ENCODE data around the gene UQCC5. TPM values are rescaled to one million over a fixed set of nuclear protein-coding genes. Genes with fewer than 3 reads are reported as not detected.

UQCC5 gene
- total RNA-seq, 1 donor from 2014 or later, result 1.2 TPM

GRCh38 chr3:52494445-52494844, 42.0 kb upstream of the UQCC5 start:
- no peaks in the 10 kb centered on the region for H3K9me3 ChIP-seq
- TF ChIP-seq POLR2A (IDR thresholded peaks at IDR 0.05) (no peak), POLR2AphosphoS5 (IDR thresholded peaks at IDR 0.05; ENCODE audit: insufficient read depth in 1 of 2, low read depth in 1 of 2) (no peak)
- TF ChIP-seq, protein P1, sequence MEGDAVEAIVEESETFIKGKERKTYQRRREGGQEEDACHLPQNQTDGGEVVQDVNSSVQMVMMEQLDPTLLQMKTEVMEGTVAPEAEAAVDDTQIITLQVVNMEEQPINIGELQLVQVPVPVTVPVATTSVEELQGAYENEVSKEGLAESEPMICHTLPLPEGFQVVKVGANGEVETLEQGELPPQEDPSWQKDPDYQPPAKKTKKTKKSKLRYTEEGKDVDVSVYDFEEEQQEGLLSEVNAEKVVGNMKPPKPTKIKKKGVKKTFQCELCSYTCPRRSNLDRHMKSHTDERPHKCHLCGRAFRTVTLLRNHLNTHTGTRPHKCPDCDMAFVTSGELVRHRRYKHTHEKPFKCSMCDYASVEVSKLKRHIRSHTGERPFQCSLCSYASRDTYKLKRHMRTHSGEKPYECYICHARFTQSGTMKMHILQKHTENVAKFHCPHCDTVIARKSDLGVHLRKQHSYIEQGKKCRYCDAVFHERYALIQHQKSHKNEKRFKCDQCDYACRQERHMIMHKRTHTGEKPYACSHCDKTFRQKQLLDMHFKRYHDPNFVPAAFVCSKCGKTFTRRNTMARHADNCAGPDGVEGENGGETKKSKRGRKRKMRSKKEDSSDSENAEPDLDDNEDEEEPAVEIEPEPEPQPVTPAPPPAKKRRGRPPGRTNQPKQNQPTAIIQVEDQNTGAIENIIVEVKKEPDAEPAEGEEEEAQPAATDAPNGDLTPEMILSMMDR (IDR thresholded peaks at IDR 0.05), result no peak
- peaks cover 0 to 39% of the 10 kb centered on the region in 2 donors for H3K36me3 ChIP-seq
- DNase-seq (ENCODE audit: extremely low spot score in 2 of 2), result no peak
- H3K27ac ChIP-seq, result no peak overlapping the region
- H3K4me3 ChIP-seq, result no peak overlapping the region
- H3K27me3 ChIP-seq, result no peaks in the 10 kb centered on the region
- intact Hi-C loops (cut with DNase I), result no loop called here
- peaks cover 48% of the 10 kb centered on the region for H3K4me1 ChIP-seq

DNA sequence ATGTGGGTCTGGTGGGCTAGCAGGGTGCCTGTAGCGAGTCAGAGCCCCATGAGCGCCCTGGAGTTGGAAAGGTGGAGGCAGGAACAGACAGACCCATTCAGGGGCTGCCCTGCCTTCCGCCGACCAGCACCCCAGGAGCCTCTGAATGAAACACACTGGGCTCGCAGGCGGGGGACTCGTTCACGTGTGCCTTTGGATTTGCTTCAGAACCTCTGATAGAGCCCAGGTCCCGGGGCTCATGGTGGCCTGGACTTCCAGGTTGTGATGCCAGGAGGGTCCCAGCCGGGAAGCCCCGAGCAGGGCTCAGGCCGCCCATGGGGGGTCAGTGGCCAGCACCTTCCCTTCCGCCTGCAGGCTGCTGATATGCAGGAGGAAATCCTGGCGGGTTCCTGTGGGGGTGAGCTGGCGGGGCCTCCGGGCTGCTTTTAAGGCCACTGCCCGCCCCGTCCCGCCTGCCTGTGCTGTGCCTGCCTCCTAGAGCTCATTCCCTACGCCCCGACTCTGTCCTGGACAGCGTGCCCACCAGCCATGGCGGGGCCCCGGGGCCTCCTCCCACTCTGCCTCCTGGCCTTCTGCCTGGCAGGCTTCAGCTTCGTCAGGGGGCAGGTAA, 41.4 kb upstream of the UQCC5 start, which contains the start of gene STAB1:
STAB1 (plus strand) TSS at position 453 of the 610 bp plus-strand sequence; CDS start at position 529, 76 bp downstream.
- no peak for DNase-seq (ENCODE audit: extremely low spot score in 2 of 2)
- intact Hi-C loops (cut with DNase I), result no loop called here
- peaks cover 42% of the 10 kb centered on the region for H3K4me1 ChIP-seq
- no peaks in the 10 kb centered on the region for H3K9me3 ChIP-seq
- peaks cover 0 to 34% of the 10 kb centered on the region in 2 donors for H3K36me3 ChIP-seq
- H3K27me3 ChIP-seq, result no peaks in the 10 kb centered on the region
- TF ChIP-seq POLR2A (IDR thresholded peaks at IDR 0.05) (no peak), POLR2AphosphoS5 (IDR thresholded peaks at IDR 0.05; ENCODE audit: insufficient read depth in 1 of 2, low read depth in 1 of 2) (peak in 1 of 2 donors; percentile 64)
- peak within 1 kb of the TSS; percentile 8 for H3K27ac ChIP-seq
- H3K4me3 ChIP-seq, result peak within 1 kb of the TSS; percentile 16 to 24

- Histone ChIP-seq H3K27me3 (no peaks in the 10 kb centered on the region), H3K4me1 (peaks cover 32% of the 10 kb centered on the region), H3K27ac (peak overlapping the region; percentile 8), H3K36me3 (peaks cover 0 to 24% of the 10 kb centered on the region in 2 donors), H3K4me3 (peak overlapping the region; percentile 16 to 24), H3K9me3 (no peaks in the 10 kb centered on the region)
- intact Hi-C loops (cut with DNase I), result no loop called here
- DNase-seq (ENCODE audit: extremely low spot score in 2 of 2), result no peak
- TF ChIP-seq POLR2AphosphoS5 (IDR thresholded peaks at IDR 0.05; ENCODE audit: insufficient read depth in 1 of 2, low read depth in 1 of 2), result no peak
- TF ChIP-seq, protein P1 (IDR thresholded peaks at IDR 0.05), result no peak
- no peak for TF ChIP-seq POLR2A (IDR thresholded peaks at IDR 0.05)
Observed at GRCh38 chr3:52495777-52496602, 40.4 kb upstream of the UQCC5 start.

GRCh38 chr3:52498137-52499054, 38.0 kb upstream of the UQCC5 start:
- H3K9me3 ChIP-seq, result no peaks in the 10 kb centered on the region
- peaks cover 32% of the 10 kb centered on the region for H3K4me1 ChIP-seq
- TF ChIP-seq POLR2A (IDR thresholded peaks at IDR 0.05) (no peak), POLR2AphosphoS5 (IDR thresholded peaks at IDR 0.05; ENCODE audit: insufficient read depth in 1 of 2, low read depth in 1 of 2) (peak in 1 of 2 donors; percentile 72)
- DNase-seq (ENCODE audit: extremely low spot score in 2 of 2), result peak in 1 of 2 donors; percentile 90
- intact Hi-C loops (cut with DNase I), result no loop called here
- H3K27ac ChIP-seq, result peak overlapping the region; percentile 34
- H3K4me3 ChIP-seq, result no peak overlapping the region
- no peaks in the 10 kb centered on the region for H3K27me3 ChIP-seq
- no peaks in the 10 kb centered on the region for H3K36me3 ChIP-seq

DNA sequence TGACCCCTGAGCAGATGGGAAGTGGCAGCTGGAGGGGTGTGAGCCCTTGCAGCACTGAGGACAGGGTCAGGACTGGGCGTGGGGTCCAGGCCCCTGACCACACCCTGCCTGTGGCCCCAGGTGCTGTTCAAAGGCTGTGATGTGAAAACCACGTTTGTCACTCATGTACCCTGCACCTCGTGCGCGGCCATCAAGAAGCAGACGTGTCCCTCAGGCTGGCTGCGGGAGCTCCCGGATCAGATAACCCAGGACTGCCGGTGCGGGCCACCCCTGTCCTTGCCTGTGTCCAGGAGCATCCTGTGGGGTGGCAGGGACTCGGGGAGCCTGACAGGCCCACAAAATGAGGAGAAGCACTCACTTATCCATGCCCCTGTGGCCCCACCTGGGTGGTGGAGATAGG, 35.4 kb upstream of the UQCC5 start:
- H3K27ac ChIP-seq, result no peak overlapping the region
- intact Hi-C loops (cut with DNase I), result no loop called here
- no peaks in the 10 kb centered on the region for H3K9me3 ChIP-seq
- no peaks in the 10 kb centered on the region for H3K27me3 ChIP-seq
- DNase-seq (ENCODE audit: extremely low spot score in 2 of 2), result no peak
- H3K36me3 ChIP-seq, result no peaks in the 10 kb centered on the region
- no peak overlapping the region for H3K4me3 ChIP-seq
- TF ChIP-seq POLR2A (IDR thresholded peaks at IDR 0.05) (no peak), POLR2AphosphoS5 (IDR thresholded peaks at IDR 0.05; ENCODE audit: insufficient read depth in 1 of 2, low read depth in 1 of 2) (no peak)
- TF ChIP-seq, protein P1 (IDR thresholded peaks at IDR 0.05), result no peak
- H3K4me1 ChIP-seq, result peaks cover 22% of the 10 kb centered on the region
